ENCODE measurements around the gene CDK19. TPM values are rescaled to one million over a fixed set of nuclear protein-coding genes. Genes with fewer than 3 reads are reported as not detected.

CDK19 gene
- polyA plus RNA-seq, 1 of the 3 experiments (the other 2 are of a cell fraction) = 6.5 TPM

- Histone ChIP-seq H3K27me3 (ENCODE audit: insufficient read depth) (no peaks in the 10 kb centered on the region), H3K4me3 (ENCODE audit: low read depth in 2 of 2, low read length in 1 of 2) (no peak overlapping the region), H3K9ac (no peak overlapping the region), H3K79me2 (ENCODE audit: insufficient read depth) (peaks cover 17% of the 10 kb centered on the region; the same call in 1 of the 2 replicates), H3F3A (replicated peaks; ENCODE audit: insufficient read depth) (peaks cover 44% of the 10 kb centered on the region), H4K20me1 (ENCODE audit: insufficient read depth) (peaks cover 15% of the 10 kb centered on the region), H3K4me2 (no peak overlapping the region), H3K9me3 (no peaks in the 10 kb centered on the region), H2AFZ (ENCODE audit: low read depth) (no peak overlapping the region), H3K4me1 (ENCODE audit: control insufficient read depth in 1 of 2, insufficient read depth in 2 of 2, low read depth in 1 of 2, low read length in 1 of 2) (no peaks in the 10 kb centered on the region; a peak in 1 of 4 replicates), H3K27ac (ENCODE audit: low read depth in 2 of 2, low read length in 1 of 2) (peak overlapping the region in 1 of 2 experiments; percentile 10; a peak in 1 of 4 replicates), H3K9me2 (no peaks in the 10 kb centered on the region), H3K36me3 (replicated peaks in 1 of 2; ENCODE audit: control insufficient read depth in 1 of 2, insufficient read depth in 2 of 2, low read length in 1 of 2) (no peaks in the 10 kb centered on the region)
- no peak for DNase-seq
- CTCF ChIA-PET = interaction anchor here (0.6 to 1.2 kb wide), 3 partner anchors 12 to 32 kb away, joined by 3 read pairs; no protein-coding TSS in a partner anchor
- WGBS (ENCODE audit: low lambda C conversion rate) = 6% methylated on average over 2 of the region's 2 CpGs
- TF ChIP-seq MEF2A (IDR thresholded peaks at IDR 0.05; ENCODE audit: borderline replicate concordance, low read depth) (peak; percentile 92), POLR2AphosphoS5 (IDR thresholded peaks at IDR 0.05; ENCODE audit: low read depth, low read length) (peak; percentile 38; the same call in 1 of the 2 replicates), NFIC (IDR thresholded peaks at IDR 0.05; ENCODE audit: borderline replicate concordance) (peak; percentile 24; the same call in 1 of the 2 replicates), SIN3A (IDR thresholded peaks at IDR 0.05; ENCODE audit: borderline replicate concordance, low read depth, low read length) (no peak), EP300 (IDR thresholded peaks at IDR 0.05; ENCODE audit: borderline replicate concordance in 1 of 2, low read depth in 1 of 2, low read length in 1 of 2) (peak in 1 of 2 experiments; percentile 61; a peak in 1 of 4 replicates), FOSL2 (IDR thresholded peaks at IDR 0.05; ENCODE audit: borderline replicate concordance, low read depth) (peak; percentile 44; the same call in 1 of the 2 replicates), FOXM1 (IDR thresholded peaks at IDR 0.05; ENCODE audit: low read depth) (0 out of 2 replicates have a peak, but pooled peaks have one; percentile 67), TAF1 (IDR thresholded peaks at IDR 0.05; ENCODE audit: borderline replicate concordance, low read depth, low read length) (no peak), USF1 (IDR thresholded peaks at IDR 0.05; ENCODE audit: borderline replicate concordance, low read depth) (no peak), RXRA (IDR thresholded peaks at IDR 0.05; ENCODE audit: borderline replicate concordance, low read depth) (0 out of 2 replicates have a peak, but pooled peaks have one; percentile 16), JUND (IDR thresholded peaks at IDR 0.05) (peak; percentile 27; the same call in 1 of the 2 replicates), TCF12 (IDR thresholded peaks at IDR 0.05) (peak; percentile 88)
- POLR2A ChIA-PET = no interaction called here
Measured at GRCh38 chr6:110703010-110703905, 112.0 kb downstream of the CDK19 start.

GRCh38 chr6:110699780-110700179, 115.5 kb downstream of the CDK19 start:
- no peaks in the 10 kb centered on the region for H3K27me3 ChIP-seq (ENCODE audit: insufficient read depth)
- no peak for DNase-seq
- H3K4me3 ChIP-seq (ENCODE audit: low read depth in 2 of 2, low read length in 1 of 2) = no peak overlapping the region
- H3K9me2 ChIP-seq = no peaks in the 10 kb centered on the region
- CTCF ChIA-PET = interaction anchor here (1.0 to 2.4 kb wide), 3 partner anchors 17 to 157 kb away, joined by 3 to 10 read pairs (median 3); no protein-coding TSS in a partner anchor
- H3F3A ChIP-seq (replicated peaks; ENCODE audit: insufficient read depth) = peaks cover 44% of the 10 kb centered on the region
- no peaks in the 10 kb centered on the region for H3K9me3 ChIP-seq
- no peaks in the 10 kb centered on the region for H3K36me3 ChIP-seq (replicated peaks in 1 of 2; ENCODE audit: control insufficient read depth in 1 of 2, insufficient read depth in 2 of 2, low read length in 1 of 2)
- H4K20me1 ChIP-seq (ENCODE audit: insufficient read depth) = peaks cover 13% of the 10 kb centered on the region
- peak overlapping the region; percentile 68; the same call in 1 of the 2 replicates for H3K4me2 ChIP-seq
- no peak overlapping the region for H2AFZ ChIP-seq (ENCODE audit: low read depth)
- no peak for TF ChIP-seq MAX (IDR thresholded peaks at IDR 0.05; ENCODE audit: low read depth)
- TF ChIP-seq FOXJ3 (CRISPR knock-in tag; IDR thresholded peaks at IDR 0.05) = no peak
- no peak for TF ChIP-seq JUND (IDR thresholded peaks at IDR 0.05)
- TF ChIP-seq ELF1 (IDR thresholded peaks at IDR 0.05) = no peak
- no peak for TF ChIP-seq RCOR1 (IDR thresholded peaks at IDR 0.05; ENCODE audit: low read length)
- no peak for TF ChIP-seq SMC3 (IDR thresholded peaks at IDR 0.05; ENCODE audit: low read depth, low read length)
- no peak for TF ChIP-seq IRF3 (IDR thresholded peaks at IDR 0.05; ENCODE audit: low read depth, low read length)
- POLR2A ChIA-PET = no interaction called here
- WGBS (ENCODE audit: low lambda C conversion rate) = 79% methylated on average over 3 of the region's 3 CpGs
- H3K9ac ChIP-seq = no peak overlapping the region
- peaks cover 20% of the 10 kb centered on the region for H3K79me2 ChIP-seq (ENCODE audit: insufficient read depth)
- peak overlapping the region in 1 of 2 experiments; percentile 86; a peak in 2 of 4 replicates for H3K27ac ChIP-seq (ENCODE audit: low read depth in 2 of 2, low read length in 1 of 2)
- no peaks in the 10 kb centered on the region; a peak in 1 of 4 replicates for H3K4me1 ChIP-seq (ENCODE audit: control insufficient read depth in 1 of 2, insufficient read depth in 2 of 2, low read depth in 1 of 2, low read length in 1 of 2)

Data from SK-N-SH (cell line).